GM18517 (cell line): ENCODE data around the gene FAR1.

Source experiments
- ATAC-seq: cut with Tn5 transposase; IDR thresholded peaks from one replicate; pipeline ENCODE4 v1.9.1; 2021; ENCODE audit warnings: mild to moderate bottlenecking, moderate library complexity; ENCODE audit not compliant: unreplicated experiment

The FAR1 gene

DNA sequence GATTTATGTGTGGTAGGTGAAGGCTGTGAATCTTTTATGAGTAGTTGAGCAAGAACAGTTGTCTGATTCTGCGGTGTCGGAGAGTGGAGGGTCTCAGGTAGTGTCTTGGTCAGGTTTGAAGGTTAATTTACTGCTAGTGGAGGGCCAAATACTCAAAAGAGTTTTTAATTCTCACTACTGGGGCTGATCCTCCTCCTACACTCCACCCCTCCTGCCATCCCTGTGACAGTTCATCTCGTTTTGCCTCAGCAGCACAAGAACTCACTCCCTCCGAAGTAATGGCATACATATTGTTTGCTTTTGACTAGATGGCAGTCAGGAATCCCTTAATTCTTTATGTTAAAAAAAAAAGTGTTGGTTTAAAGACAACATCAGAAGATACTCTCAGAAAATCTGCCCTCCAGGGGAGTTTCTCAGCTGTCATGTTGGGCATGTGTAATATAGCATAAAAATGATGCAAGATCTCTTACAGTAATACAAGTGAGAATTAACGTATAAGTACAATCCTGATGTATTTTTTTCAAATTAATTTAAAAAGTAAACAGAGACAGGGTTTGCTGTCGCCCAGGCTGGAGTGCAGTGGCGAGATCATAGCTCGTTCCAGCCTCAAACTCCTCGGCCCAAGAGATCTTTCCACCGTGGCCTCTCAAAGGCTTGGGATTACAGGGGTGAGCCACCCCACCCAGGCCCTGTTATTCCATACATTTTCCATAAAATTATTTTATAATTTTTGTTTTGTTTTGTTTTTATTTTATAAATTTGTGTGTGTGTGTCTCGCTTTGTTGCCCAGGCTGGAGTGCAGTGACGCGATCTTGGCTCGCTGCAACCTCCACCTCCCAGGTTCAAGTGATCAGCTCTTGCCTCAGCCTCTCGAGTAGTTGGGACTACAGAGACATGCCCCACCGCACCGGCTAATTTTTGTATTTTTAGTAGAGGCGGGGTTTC lies 1.3 kb downstream of the FAR1 start:
- ATAC-seq = no peak

DNA sequence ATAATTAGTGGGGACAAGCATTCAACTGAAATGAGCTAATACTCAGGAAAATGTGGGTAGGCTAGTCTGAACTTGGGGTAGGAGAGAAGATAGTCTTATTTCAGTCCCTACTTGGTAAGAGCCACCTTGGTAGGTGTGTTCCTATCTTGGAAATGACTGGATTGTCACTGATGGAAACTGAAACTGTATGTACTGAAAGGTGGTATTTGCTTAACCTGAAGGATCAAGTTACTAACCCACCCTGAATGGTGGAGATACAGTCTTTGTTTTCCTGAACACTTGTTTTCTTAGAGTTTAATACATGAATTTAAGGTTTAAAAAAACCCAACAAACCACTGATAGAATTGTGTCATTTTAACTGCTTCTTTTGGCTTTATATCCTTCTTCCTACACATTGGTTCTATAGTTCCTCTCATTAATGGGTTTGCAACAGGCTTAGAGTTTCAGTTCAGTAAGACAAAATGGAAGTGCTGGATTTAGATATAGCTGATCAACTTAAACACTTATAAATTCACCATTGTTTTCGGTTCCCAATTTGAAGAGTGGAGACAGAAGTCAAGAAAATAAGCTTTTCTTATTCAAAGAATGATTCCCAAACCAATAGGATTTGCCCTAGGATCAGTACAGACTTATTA lies 4.2 kb downstream of the FAR1 start:
- no peak for ATAC-seq

- no peak for ATAC-seq
Observed at GRCh38 chr11:13674799-13675509, 6.5 kb downstream of the FAR1 start.

DNA sequence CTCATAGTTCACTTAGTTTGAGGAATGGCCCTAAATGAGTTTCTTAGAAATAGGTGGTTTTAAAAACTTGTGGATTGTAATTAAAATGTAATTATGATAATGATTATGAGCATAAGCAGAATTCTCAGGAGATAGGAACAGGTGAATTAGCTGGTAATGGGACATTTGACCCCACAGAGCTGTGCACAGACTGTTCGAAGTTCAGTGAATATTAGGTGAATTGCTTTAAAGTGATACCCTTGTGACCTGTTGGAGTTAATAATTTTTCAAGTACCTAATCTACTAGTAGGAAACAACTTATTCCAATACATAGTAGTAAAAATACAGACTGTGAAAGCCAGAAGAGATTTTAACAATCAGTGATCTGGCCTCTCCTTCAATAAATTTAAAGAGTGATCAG lies 8.1 kb downstream of the FAR1 start:
- ATAC-seq = no peak

DNA sequence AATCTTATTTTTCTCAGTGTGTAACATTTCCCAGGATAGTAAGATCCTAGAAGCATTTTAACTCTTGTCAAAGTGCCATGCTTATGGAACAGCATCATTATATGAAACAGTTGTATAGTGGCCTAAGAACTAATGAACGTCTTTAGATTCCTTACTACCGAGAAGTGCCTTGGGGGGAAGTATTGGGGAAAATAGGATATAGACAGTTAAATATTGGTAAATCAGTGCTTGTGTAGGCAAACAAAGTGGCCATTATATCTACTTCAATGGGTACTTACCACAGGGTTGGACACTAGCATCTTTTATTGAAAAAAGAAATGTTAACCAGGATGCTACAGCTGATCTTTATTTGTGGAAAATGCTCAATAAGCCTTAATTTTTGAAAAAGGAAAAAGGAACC lies 11.3 kb downstream of the FAR1 start:
- ATAC-seq = no peak

GRCh38 chr11:13680501-13681264 lies 12.2 kb downstream of the FAR1 start:
- ATAC-seq = peak; percentile 73

DNA sequence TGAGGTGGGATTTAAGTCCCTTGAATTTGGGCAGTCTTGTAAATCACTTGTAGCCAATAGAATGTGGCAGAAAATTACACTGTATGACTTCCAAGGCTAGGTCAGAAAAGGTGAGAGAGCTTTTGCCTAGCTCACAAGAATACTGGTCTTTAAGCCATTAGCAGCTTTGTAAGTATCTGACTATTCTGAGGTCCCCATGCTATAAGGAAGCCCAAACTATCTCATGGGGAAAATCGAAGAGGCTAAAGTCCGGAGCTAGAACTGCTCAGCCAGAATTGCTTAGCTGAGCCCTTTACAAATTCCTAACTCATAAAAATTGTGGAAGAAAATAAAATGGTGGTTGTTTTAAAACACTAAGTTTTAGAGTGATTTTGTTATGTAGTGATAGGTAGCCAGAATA lies 13.0 kb downstream of the FAR1 start:
- ATAC-seq = no peak

DNA sequence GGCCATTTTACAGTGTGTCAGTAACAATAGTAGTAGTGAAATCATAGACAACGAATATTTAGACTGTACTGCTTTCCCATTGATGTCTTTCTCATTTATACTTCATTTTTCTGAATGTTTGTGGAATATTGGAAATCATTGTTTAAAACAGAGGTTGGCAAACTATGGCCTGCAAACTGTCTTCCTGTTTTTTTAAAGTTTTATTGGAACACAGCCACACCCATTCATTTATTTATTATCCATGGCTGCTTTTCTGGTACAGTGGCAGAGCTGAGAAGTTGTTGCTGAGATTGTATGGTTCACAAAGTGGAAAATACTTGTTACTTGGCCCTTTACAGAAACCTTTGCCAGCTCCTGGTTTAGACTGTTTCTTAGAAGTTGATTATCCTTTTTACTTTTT lies 13.7 kb downstream of the FAR1 start:
- ATAC-seq = no peak

- ATAC-seq = no peak
Observed at GRCh38 chr11:13685461-13686108, 17.1 kb downstream of the FAR1 start.

GRCh38 chr11:13686776-13687175 lies 18.3 kb downstream of the FAR1 start:
- no peak for ATAC-seq

DNA sequence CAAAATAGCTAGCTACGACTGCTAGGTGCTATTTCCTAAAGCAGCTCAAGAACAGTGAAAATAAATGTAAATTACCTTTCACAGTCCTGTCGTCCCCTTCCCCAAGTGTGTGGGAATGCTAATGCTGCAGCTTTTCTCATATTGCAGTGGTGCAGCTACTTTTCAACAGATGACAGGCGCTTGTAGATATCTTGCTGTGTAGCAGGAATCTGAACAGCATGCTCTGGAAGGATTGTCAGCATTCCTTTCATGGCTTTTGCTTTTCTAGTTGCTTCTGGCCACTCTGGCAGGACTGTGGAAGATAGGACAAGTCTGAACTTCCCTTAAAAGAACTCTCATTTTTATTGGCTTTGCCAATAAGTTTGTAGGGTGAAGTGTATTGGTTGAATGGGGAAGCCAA lies 18.8 kb downstream of the FAR1 start:
- ATAC-seq = no peak

DNA sequence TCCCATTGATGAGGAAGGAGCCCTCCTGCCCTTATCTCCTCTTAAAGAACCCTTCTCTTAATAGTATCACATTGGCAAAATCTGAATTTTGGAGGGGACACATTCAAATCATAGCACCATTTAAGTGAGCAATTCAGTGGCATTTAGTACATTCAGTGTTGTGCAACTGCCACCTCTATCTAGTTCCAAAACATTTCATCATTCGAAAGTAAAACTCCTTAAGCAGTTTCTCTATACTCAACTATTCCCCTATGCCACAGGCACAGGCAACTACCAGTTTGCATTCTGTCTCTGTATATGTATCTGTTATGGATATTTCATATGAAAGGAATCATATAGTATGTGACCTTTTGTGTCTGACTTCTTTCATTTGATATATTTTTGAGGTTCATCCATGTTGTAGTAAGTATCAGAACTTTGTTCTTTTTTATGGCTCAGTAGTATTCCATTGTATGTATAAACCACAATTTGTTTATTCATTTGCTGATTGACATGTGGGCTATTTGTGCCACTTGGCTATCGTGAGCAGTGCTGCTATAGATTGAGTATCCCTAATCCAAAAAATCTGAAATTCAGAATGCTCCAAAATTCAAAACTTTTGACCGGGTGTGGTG lies 22.9 kb downstream of the FAR1 start:
- no peak for ATAC-seq

GRCh38 chr11:13692172-13692571 lies 23.7 kb downstream of the FAR1 start:
- ATAC-seq = no peak

DNA sequence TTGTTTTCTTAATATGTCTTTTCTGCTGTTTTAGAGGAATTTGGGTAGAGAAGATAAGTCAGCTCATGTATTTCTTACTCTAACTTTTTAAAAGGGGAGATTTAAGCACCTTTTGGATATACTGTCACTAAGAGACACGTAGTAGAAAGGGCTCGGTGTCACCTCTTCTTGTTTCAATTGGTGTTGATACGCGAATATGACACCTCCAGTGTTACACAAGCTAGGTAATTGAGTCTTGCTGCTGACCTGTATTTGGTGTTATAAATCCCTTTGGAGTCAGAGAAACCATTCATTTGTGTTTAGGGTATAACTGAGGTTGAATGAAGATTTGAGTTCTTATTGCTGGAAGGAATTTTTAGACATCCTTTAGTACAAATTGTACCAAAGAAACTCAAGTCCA lies 25.6 kb downstream of the FAR1 start:
- ATAC-seq = no peak

DNA sequence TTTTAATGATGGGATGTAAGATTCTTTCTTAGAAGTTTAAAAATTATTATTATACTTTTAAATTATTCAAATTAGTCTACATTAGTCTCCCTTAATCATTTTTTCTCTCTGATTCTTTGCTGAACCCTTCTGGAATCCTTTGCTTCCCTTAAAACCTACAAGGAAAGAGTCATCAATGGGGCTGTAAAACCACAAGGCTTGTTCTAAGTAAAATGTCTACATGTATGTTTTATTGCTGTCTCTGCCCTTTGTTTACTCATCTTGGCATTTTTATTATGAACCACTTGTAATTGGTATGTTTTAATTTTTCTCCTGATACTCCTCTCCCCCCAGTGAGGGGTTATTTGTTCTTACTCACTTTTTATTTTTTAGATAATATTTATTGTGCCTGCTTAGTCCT lies 27.4 kb downstream of the FAR1 start:
- ATAC-seq = no peak

DNA sequence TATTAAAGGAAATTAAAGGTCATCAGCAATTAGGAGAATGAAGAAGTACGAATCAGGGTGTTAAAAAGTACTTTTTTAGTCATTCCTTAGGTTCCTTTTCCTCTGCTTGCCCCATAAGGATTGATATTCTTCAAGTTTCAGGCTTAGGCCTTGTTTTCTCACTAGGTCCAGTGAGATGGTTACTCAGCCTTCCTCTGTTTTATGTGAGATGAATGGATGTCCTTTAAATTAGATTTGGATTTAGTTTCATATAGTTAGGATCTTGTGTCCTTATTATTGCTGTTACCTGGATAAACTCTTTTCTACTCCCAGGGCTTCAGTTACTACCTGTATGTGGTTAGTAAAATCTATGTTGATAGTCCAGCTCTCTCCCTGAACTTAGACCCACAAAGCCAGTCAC lies 29.2 kb downstream of the FAR1 start:
- no peak for ATAC-seq

DNA sequence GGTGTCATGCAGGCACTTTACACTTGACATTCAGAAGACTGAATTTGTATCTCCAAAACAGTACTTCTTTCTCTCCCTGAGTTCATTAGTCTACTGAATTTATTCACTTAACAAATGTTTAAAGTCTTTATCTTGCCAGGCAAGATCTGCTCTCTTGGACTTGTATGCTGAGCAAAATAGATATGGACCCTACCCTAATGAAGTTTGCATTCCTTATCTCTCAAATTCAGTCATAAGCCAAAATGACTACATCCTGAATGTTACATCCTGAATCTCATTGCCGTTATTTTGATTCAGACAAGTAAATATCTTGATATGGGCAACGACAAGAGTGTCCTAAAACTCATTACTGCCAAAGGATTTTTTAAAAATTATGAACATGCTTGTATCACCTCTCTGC lies 29.7 kb downstream of the FAR1 start:
- no peak for ATAC-seq

GRCh38 chr11:13699041-13699440 lies 30.6 kb downstream of the FAR1 start:
- no peak for ATAC-seq

GRCh38 chr11:13699870-13700269 lies 31.4 kb downstream of the FAR1 start:
- ATAC-seq = no peak

DNA sequence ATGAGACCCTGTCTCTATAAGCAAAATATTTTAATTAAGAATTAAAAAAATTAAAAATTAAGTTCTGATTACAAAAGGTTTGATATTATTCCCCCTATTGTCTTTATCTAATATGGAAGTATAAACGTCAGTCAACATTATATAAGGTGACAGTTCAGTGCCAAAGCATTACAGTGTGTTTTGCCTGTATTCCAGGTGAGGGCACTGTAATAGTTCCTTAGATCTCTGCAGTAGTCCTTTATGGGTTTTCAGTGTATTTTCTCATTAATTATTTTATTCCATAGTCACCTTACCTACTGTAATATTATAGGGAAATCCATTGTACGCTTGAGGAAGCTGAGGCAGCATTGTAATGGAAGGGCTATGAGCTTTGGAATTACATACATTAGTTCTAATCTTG lies 33.0 kb downstream of the FAR1 start:
- no peak for ATAC-seq
